Endothelial cell of umbilical vein (primary cell): Measurements from ENCODE around the gene C1orf210. TPM values are rescaled to one million over a fixed set of nuclear protein-coding genes. Genes with fewer than 3 reads are reported as not detected.
A peak's percentile ranks its signal among the peaks of the same experiment; 100 is the strongest.

Source experiments
- BruUV-seq: library from RNA; stranded (reverse); fragments of 400-500 nt; replicated peaks from 2 replicates; lab custom pipeline; 2021; lab: Mats Ljungman, UMichigan
- CTCF ChIA-PET: fragments of 300-600, 350-600 bp; sonication (Branson Sonifier 250); formaldehyde crosslinking; loops from one replicate; lab custom pipeline; 2021; ENCODE audit warnings: antibody characterized with exemption, inconsistent platforms; lab: Charles Lee
- POLR2A ChIA-PET: fragments of 300-600, 350-600 bp; sonication (Branson Sonifier 250); formaldehyde crosslinking; loops from one replicate; lab custom pipeline; 2021; ENCODE audit warnings: antibody characterized with exemption, inconsistent platforms; lab: Charles Lee
- DNase-seq: peaks from one replicate; pipeline ENCODE4 v3.0.0-alpha.2; 2011; ENCODE audit warnings: low read depth, low spot score
- FAIRE-seq: peaks from 2 replicates; lab custom pipeline; 2011; peaks lifted over from hg19 to GRCh38; lab: Jason Lieb, UNC
- H2AFZ ChIP-seq: 2 replicates; pipeline ENCODE4 v1.6.0; 2012; ENCODE audit warnings: low read depth, low read length, control low read depth, inconsistent platforms
- H3K27ac ChIP-seq: 2 replicates; pipeline ENCODE4 v1.5.1; 2011; ENCODE audit warnings: low read depth, mild to moderate bottlenecking, control low read depth, low read length, moderate library complexity; ENCODE audit not compliant: insufficient read depth
- H3K27me3 ChIP-seq, 2 experiments: 2 replicates each; pipeline versions ENCODE4 v1.6.0 to v1.6.1; 2011; ENCODE audit warnings: low read length in 2 of 2, mixed read lengths in 1 of 2; ENCODE audit not compliant: control insufficient read depth in 2 of 2, insufficient read depth in 2 of 2
- H3K36me3 ChIP-seq, 2 experiments: 2 replicates in 1 of 2; 3 replicates in 1 of 2; pipeline ENCODE4 v1.5.1; 2011; ENCODE audit warnings: low read length in 2 of 2, mild to moderate bottlenecking in 1 of 2, moderate library complexity in 1 of 2; ENCODE audit not compliant: control insufficient read depth in 2 of 2, insufficient read depth in 2 of 2; ENCODE audit errors: extremely low read depth in 1 of 2
- H3K4me1 ChIP-seq: 3 replicates; pipeline ENCODE4 v1.5.1; 2011; ENCODE audit warnings: mild to moderate bottlenecking, low read length; ENCODE audit not compliant: control insufficient read depth, insufficient read depth; ENCODE audit errors: extremely low read depth
- H3K4me2 ChIP-seq: 2 replicates; pipeline ENCODE4 v1.6.1; 2011; ENCODE audit warnings: low read length, control low read depth, mixed read lengths; ENCODE audit not compliant: insufficient read depth
- H3K4me3 ChIP-seq, 3 experiments: fragments of 200-600 bp in 1 of 3; sonication (generic), shearing (Covaris generic) in 1 of 3; replicated peaks in 1 of 3; 2 replicates each; pipeline ENCODE4 v1.5.1; 2011 to 2016; ENCODE audit warnings: control low read depth in 3 of 3, low read length in 3 of 3, mild to moderate bottlenecking in 2 of 3, inconsistent platforms in 1 of 3, low read depth in 1 of 3, moderate library complexity in 1 of 3; ENCODE audit not compliant: insufficient read depth in 1 of 3
- H3K79me2 ChIP-seq: 2 replicates; pipeline ENCODE4 v1.6.0; 2012; ENCODE audit warnings: low read length, inconsistent platforms; ENCODE audit not compliant: control insufficient read depth, insufficient read depth
- H3K9ac ChIP-seq: replicated peaks from 2 replicates; pipeline ENCODE3; 2011; ENCODE audit warnings: low read length, control low read depth; ENCODE audit not compliant: insufficient read depth; ENCODE audit errors: extremely low read depth
- H3K9me1 ChIP-seq: replicated peaks from 3 replicates; pipeline ENCODE4 v1.6.0; 2011; ENCODE audit warnings: mild to moderate bottlenecking, low read length; ENCODE audit not compliant: control insufficient read depth, insufficient read depth; ENCODE audit errors: extremely low read depth
- H3K9me3 ChIP-seq: replicated peaks from 2 replicates; pipeline ENCODE4 v1.5.1; 2012; ENCODE audit warnings: low read length, inconsistent platforms; ENCODE audit not compliant: control insufficient read depth, insufficient read depth
- H4K20me1 ChIP-seq: replicated peaks from 2 replicates; pipeline ENCODE3; 2011; ENCODE audit warnings: mild to moderate bottlenecking, low read length; ENCODE audit not compliant: control insufficient read depth, insufficient read depth; ENCODE audit errors: extremely low read depth
- EZH2 ChIP-seq: IDR thresholded peaks from 2 replicates; pipeline ENCODE4 v1.6.1; 2012; ENCODE audit warnings: borderline replicate concordance, low read depth, mild to moderate bottlenecking, moderate library complexity, low read length, inconsistent platforms; ENCODE audit not compliant: severe bottlenecking
- GATA2 ChIP-seq: IDR thresholded peaks from 2 replicates; pipeline ENCODE4 v1.7.0; 2011; ENCODE audit warnings: low read depth, mild to moderate bottlenecking, moderate library complexity, mixed read lengths, low read length; ENCODE audit not compliant: insufficient read length, insufficient read depth
- MAX ChIP-seq: IDR thresholded peaks from 2 replicates; pipeline ENCODE4 v1.6.1; 2011; ENCODE audit not compliant: insufficient read depth, insufficient read length
- MYC ChIP-seq: IDR thresholded peaks from one replicate; pipeline ENCODE4 v1.6.1; 2011; ENCODE audit warnings: mild to moderate bottlenecking, low read depth, low read length
- POLR2AphosphoS5 ChIP-seq: IDR thresholded peaks from 2 replicates; pipeline ENCODE4 v1.6.1; 2012; ENCODE audit warnings: low read depth, mild to moderate bottlenecking, control low read depth, low read length, moderate library complexity; ENCODE audit not compliant: insufficient read depth
- dilution Hi-C: fragments of 300-500 bp; cut with MboI; formaldehyde crosslinking; loops from one replicate; pipeline ENCODE4 v1.15.0; 2019; ENCODE audit warnings: low sequenced_read_pairs; ENCODE audit not compliant: extremely low pct_ligation_motif_present
- intact Hi-C: fragments of 100-400 bp; cut with micrococcal nuclease; formaldehyde crosslinking; loops from one replicate; pipeline ENCODE4 v1.10.0; 2022
- polyA plus RNA-seq, 4 experiments: library from polyadenylated mRNA; depleted of rRNA in 3 of 4; stranded (reverse) in 3 of 4; unstranded in 1 of 4; fragments of >200 nt; gene quantifications; 2 replicates each; pipeline versions ENCODE4 v1.2.1 to v1.2.3, GENCODE V29; 2011 to 2012; ENCODE audit warnings: missing spikeins in 1 of 4
- total RNA-seq: library from RNA; stranded (reverse); gene quantifications from 2 replicates; pipeline ENCODE4 v1.2.3, GENCODE V29; 2021

C1orf210 gene
- total and polyA plus RNA-seq, 2 donors (not counting 3 experiments of a cell fraction or from before 2014, with no cell fraction given) = not detected

- Histone ChIP-seq H4K20me1 (no peaks in the 10 kb centered on the region), H3K27ac (no peak overlapping the region), H3K4me3 (no peak overlapping the region), H3K79me2 (peaks cover 66% of the 10 kb centered on the region), H3K36me3 (peaks cover 37 to 68% of the 10 kb centered on the region in 2 experiments), H3K4me2 (no peak overlapping the region), H3K9me1 (no peaks in the 10 kb centered on the region), H3K9ac (no peak overlapping the region), H3K27me3 (no peaks in the 10 kb centered on the region), H3K9me3 (no peaks in the 10 kb centered on the region), H2AFZ (no peak overlapping the region), H3K4me1 (peaks cover 28% of the 10 kb centered on the region)
- no TSS peak for BruUV-seq
- FAIRE-seq (no peak), DNase-seq (no peak)
- dilution Hi-C loops = no loop called here
- TF ChIP-seq GATA2 = no peak
- intact Hi-C loops = no loop called here
- ChIA-PET CTCF (interaction anchor here (1.0 to 1.5 kb wide), 5 partner anchors 13 to 107 kb away, joined by 3 to 4 read pairs (median 4); no protein-coding TSS in a partner anchor), POLR2A (no interaction called here)
These were observed 21.5 kb upstream of the C1orf210 start for GRCh38 chr1:43306688-43307457.

GRCh38 chr1:43305926-43306687, 20.7 kb upstream of the C1orf210 start:
- dilution Hi-C loops = no loop called here
- H3K4me1 ChIP-seq = peaks cover 28% of the 10 kb centered on the region
- no peak overlapping the region for H3K4me2 ChIP-seq
- no peak overlapping the region for H3K27ac ChIP-seq
- ChIA-PET POLR2A (no interaction called here), CTCF (interaction anchor here (1.0 to 1.5 kb wide), 4 partner anchors 12 to 79 kb away, joined by 3 to 4 read pairs (median 4); no protein-coding TSS in a partner anchor)
- no peak overlapping the region for H3K9ac ChIP-seq
- FAIRE-seq = no peak
- H3K4me3 ChIP-seq = no peak overlapping the region
- peaks cover 74% of the 10 kb centered on the region for H3K79me2 ChIP-seq
- no TSS peak for BruUV-seq
- TF ChIP-seq POLR2AphosphoS5 (peak; percentile 25), MYC (no peak), MAX (no peak), GATA2 (no peak), EZH2 (no peak)
- H3K27me3 ChIP-seq = no peaks in the 10 kb centered on the region
- DNase-seq = no peak
- H4K20me1 ChIP-seq = no peaks in the 10 kb centered on the region
- H2AFZ ChIP-seq = no peak overlapping the region
- no peaks in the 10 kb centered on the region for H3K9me3 ChIP-seq
- intact Hi-C loops = no loop called here
- H3K36me3 ChIP-seq = peaks cover 32 to 60% of the 10 kb centered on the region in 2 experiments
- H3K9me1 ChIP-seq = no peaks in the 10 kb centered on the region
